ENCODE data around the gene NR6A1.

The NR6A1 gene

GRCh38 chr9:124680714-124681390 is 90.3 kb downstream of the NR6A1 start:
- DNase-seq, result no peak

- no peak for DNase-seq
Observed at GRCh38 chr9:124680049-124680448, 91.1 kb downstream of the NR6A1 start.

- no peak for DNase-seq
Observed at GRCh38 chr9:124676159-124676551, 95.0 kb downstream of the NR6A1 start.

GRCh38 chr9:124675261-124676158 is 95.6 kb downstream of the NR6A1 start:
- DNase-seq, result no peak

- no peak for DNase-seq
Observed at GRCh38 chr9:124674651-124675050, 96.5 kb downstream of the NR6A1 start.

GRCh38 chr9:124673063-124673462 is 98.0 kb downstream of the NR6A1 start:
- no peak for DNase-seq

- no peak for DNase-seq
Observed at GRCh38 chr9:124671861-124672260, 99.2 kb downstream of the NR6A1 start.

GRCh38 chr9:124666642-124667041 is 104.5 kb downstream of the NR6A1 start:
- no peak for DNase-seq

GRCh38 chr9:124665391-124666058 is 105.6 kb downstream of the NR6A1 start:
- DNase-seq, result no peak

- no peak for DNase-seq
Observed at GRCh38 chr9:124664143-124664542, 107.0 kb downstream of the NR6A1 start.

- DNase-seq, result no peak
Observed at GRCh38 chr9:124663046-124663961, 107.8 kb downstream of the NR6A1 start.

- no peak for DNase-seq
Observed at GRCh38 chr9:124662561-124662960, 108.5 kb downstream of the NR6A1 start.

- DNase-seq, result no peak
Observed at GRCh38 chr9:124661271-124661670, 109.8 kb downstream of the NR6A1 start.

GRCh38 chr9:124660341-124660801 is 110.7 kb downstream of the NR6A1 start:
- peak; percentile 65 for DNase-seq

GRCh38 chr9:124659099-124659659 is 111.9 kb downstream of the NR6A1 start:
- DNase-seq, result peak; percentile 42

- DNase-seq, result peak; percentile 90
Observed at GRCh38 chr9:124658165-124659017, 112.7 kb downstream of the NR6A1 start.

GRCh38 chr9:124657516-124657915 is 113.6 kb downstream of the NR6A1 start:
- DNase-seq, result no peak

GRCh38 chr9:124654431-124654830 is 116.7 kb downstream of the NR6A1 start:
- no peak for DNase-seq

- no peak for DNase-seq
Observed at GRCh38 chr9:124652615-124653393, 118.3 kb downstream of the NR6A1 start.

- DNase-seq, result no peak
Observed at GRCh38 chr9:124652203-124652602, 118.9 kb downstream of the NR6A1 start.
